ENCODE measurements around the gene ADAMTSL4.
A peak's percentile ranks its signal among the peaks of the same experiment; 100 is the strongest.
"Not testable (repeated sequence)": the region's sequence is repeated elsewhere in the genome, so short reads cannot be mapped to it uniquely, and the experiment has no call there.

Gene ADAMTSL4

GRCh38 chr1:150579945-150580642 is 30.9 kb downstream of the ADAMTSL4 start:
- Histone ChIP-seq H3K23ac (ENCODE audit: low read length) (no peak overlapping the region), H4K5ac (ENCODE audit: low read length) (peak overlapping the region; percentile 0), H3K4me2 (ENCODE audit: low read length) (peak overlapping the region; percentile 73), H2BK5ac (ENCODE audit: low read length) (peak overlapping the region; percentile 79), H3K79me1 (ENCODE audit: low read length) (no peaks in the 10 kb centered on the region), H3K18ac (ENCODE audit: low read length) (peak overlapping the region; percentile 94), H3K4ac (ENCODE audit: low read depth, low read length) (peak overlapping the region; percentile 59), H3K4me1 (ENCODE audit: control insufficient read depth, low read depth, low read length) (peaks cover 4% of the 10 kb centered on the region), H2AK5ac (ENCODE audit: low read length) (no peak overlapping the region), H3K27me3 (ENCODE audit: insufficient read depth, low read length, poor library complexity) (no peaks in the 10 kb centered on the region), H3K27ac (ENCODE audit: low read depth, low read length) (peak overlapping the region; percentile 89), H3K4me3 (ENCODE audit: low read length) (peak overlapping the region; percentile 34), H2BK15ac (replicated peaks; ENCODE audit: low read depth) (peak overlapping the region; percentile 12), H2BK120ac (ENCODE audit: low read depth, low read length) (peak overlapping the region; percentile 74), H3K9ac (ENCODE audit: low read length) (peak overlapping the region; percentile 83), H3K79me2 (ENCODE audit: control insufficient read depth, insufficient read depth, low read length) (peaks cover 39% of the 10 kb centered on the region), H3K36me3 (ENCODE audit: control insufficient read depth, insufficient read depth, low read length) (peaks cover 9% of the 10 kb centered on the region), H3K56ac (ENCODE audit: low read length) (peak overlapping the region; percentile 74), H4K8ac (ENCODE audit: low read depth, low read length) (peak overlapping the region; percentile 97)
- WGBS (ENCODE audit: extremely low coverage, insufficient coverage, low lambda C conversion rate): no CpG with 5 or more reads among the region's 15 CpGs
- DNase-seq: no peak

- not testable (repeated sequence) for H2BK5ac ChIP-seq (ENCODE audit: low read length); H2AK5ac ChIP-seq (ENCODE audit: low read length); H3K36me3 ChIP-seq (ENCODE audit: control insufficient read depth, insufficient read depth, low read length); H3K27ac ChIP-seq (ENCODE audit: low read depth, low read length); DNase-seq; H3K4me1 ChIP-seq (ENCODE audit: control insufficient read depth, low read depth, low read length); H2BK120ac ChIP-seq (ENCODE audit: low read depth, low read length); H3K4me3 ChIP-seq (ENCODE audit: low read length); H2BK15ac ChIP-seq (replicated peaks; ENCODE audit: low read depth); H3K56ac ChIP-seq (ENCODE audit: low read length); H3K9ac ChIP-seq (ENCODE audit: low read length); H3K4ac ChIP-seq (ENCODE audit: low read depth, low read length); H3K27me3 ChIP-seq (ENCODE audit: insufficient read depth, low read length, poor library complexity); H4K5ac ChIP-seq (ENCODE audit: low read length); H4K8ac ChIP-seq (ENCODE audit: low read depth, low read length); H3K18ac ChIP-seq (ENCODE audit: low read length); H3K79me1 ChIP-seq (ENCODE audit: low read length); H3K23ac ChIP-seq (ENCODE audit: low read length); H3K4me2 ChIP-seq (ENCODE audit: low read length)
- peaks cover 30% of the 10 kb centered on the region for H3K79me2 ChIP-seq (ENCODE audit: control insufficient read depth, insufficient read depth, low read length)
- WGBS (ENCODE audit: extremely low coverage, insufficient coverage, low lambda C conversion rate): no CpG with 5 or more reads among the region's 3 CpGs
Observed at GRCh38 chr1:150580966-150581365, 31.8 kb downstream of the ADAMTSL4 start.

GRCh38 chr1:150581437-150581836 is 32.2 kb downstream of the ADAMTSL4 start:
- H3K4me2 ChIP-seq (ENCODE audit: low read length); H3K23ac ChIP-seq (ENCODE audit: low read length); DNase-seq; H3K4me1 ChIP-seq (ENCODE audit: control insufficient read depth, low read depth, low read length); H3K27ac ChIP-seq (ENCODE audit: low read depth, low read length); H4K5ac ChIP-seq (ENCODE audit: low read length); H3K27me3 ChIP-seq (ENCODE audit: insufficient read depth, low read length, poor library complexity); H3K36me3 ChIP-seq (ENCODE audit: control insufficient read depth, insufficient read depth, low read length); H3K9ac ChIP-seq (ENCODE audit: low read length); H2BK15ac ChIP-seq (replicated peaks; ENCODE audit: low read depth); H2AK5ac ChIP-seq (ENCODE audit: low read length); H2BK120ac ChIP-seq (ENCODE audit: low read depth, low read length); H2BK5ac ChIP-seq (ENCODE audit: low read length); H3K4ac ChIP-seq (ENCODE audit: low read depth, low read length); H3K18ac ChIP-seq (ENCODE audit: low read length); H4K8ac ChIP-seq (ENCODE audit: low read depth, low read length); H3K79me1 ChIP-seq (ENCODE audit: low read length); H3K56ac ChIP-seq (ENCODE audit: low read length); H3K4me3 ChIP-seq (ENCODE audit: low read length): not testable (repeated sequence)
- WGBS (ENCODE audit: extremely low coverage, insufficient coverage, low lambda C conversion rate): no CpG with 5 or more reads among the region's 7 CpGs
- peaks cover 25% of the 10 kb centered on the region for H3K79me2 ChIP-seq (ENCODE audit: control insufficient read depth, insufficient read depth, low read length)

GRCh38 chr1:150581962-150582361 is 32.8 kb downstream of the ADAMTSL4 start:
- H2BK120ac ChIP-seq (ENCODE audit: low read depth, low read length); H2BK15ac ChIP-seq (replicated peaks; ENCODE audit: low read depth); H3K4ac ChIP-seq (ENCODE audit: low read depth, low read length); H2AK5ac ChIP-seq (ENCODE audit: low read length); H3K79me1 ChIP-seq (ENCODE audit: low read length); H3K4me2 ChIP-seq (ENCODE audit: low read length); H3K27ac ChIP-seq (ENCODE audit: low read depth, low read length); H4K5ac ChIP-seq (ENCODE audit: low read length); H3K23ac ChIP-seq (ENCODE audit: low read length); H3K56ac ChIP-seq (ENCODE audit: low read length); H3K18ac ChIP-seq (ENCODE audit: low read length); DNase-seq; H3K4me3 ChIP-seq (ENCODE audit: low read length); H4K8ac ChIP-seq (ENCODE audit: low read depth, low read length); H3K4me1 ChIP-seq (ENCODE audit: control insufficient read depth, low read depth, low read length); H3K36me3 ChIP-seq (ENCODE audit: control insufficient read depth, insufficient read depth, low read length); H2BK5ac ChIP-seq (ENCODE audit: low read length); H3K9ac ChIP-seq (ENCODE audit: low read length); H3K27me3 ChIP-seq (ENCODE audit: insufficient read depth, low read length, poor library complexity): not testable (repeated sequence)
- H3K79me2 ChIP-seq (ENCODE audit: control insufficient read depth, insufficient read depth, low read length): peaks cover 21% of the 10 kb centered on the region
- WGBS (ENCODE audit: extremely low coverage, insufficient coverage, low lambda C conversion rate): no CpG with 5 or more reads among the region's 14 CpGs

GRCh38 chr1:150582371-150582770 is 33.2 kb downstream of the ADAMTSL4 start:
- Histone ChIP-seq H2BK5ac (ENCODE audit: low read length) (no peak overlapping the region), H3K18ac (ENCODE audit: low read length) (no peak overlapping the region), H3K36me3 (ENCODE audit: control insufficient read depth, insufficient read depth, low read length) (no peaks in the 10 kb centered on the region), H3K79me2 (ENCODE audit: control insufficient read depth, insufficient read depth, low read length) (peaks cover 16% of the 10 kb centered on the region), H3K23ac (ENCODE audit: low read length) (no peak overlapping the region), H4K5ac (ENCODE audit: low read length) (no peak overlapping the region), H2AK5ac (ENCODE audit: low read length) (no peak overlapping the region), H3K9ac (ENCODE audit: low read length) (no peak overlapping the region), H3K4ac (ENCODE audit: low read depth, low read length) (no peak overlapping the region), H3K27me3 (ENCODE audit: insufficient read depth, low read length, poor library complexity) (no peaks in the 10 kb centered on the region), H3K4me1 (ENCODE audit: control insufficient read depth, low read depth, low read length) (no peaks in the 10 kb centered on the region), H3K4me3 (ENCODE audit: low read length) (no peak overlapping the region), H3K56ac (ENCODE audit: low read length) (no peak overlapping the region), H2BK15ac (replicated peaks; ENCODE audit: low read depth) (no peak overlapping the region), H4K8ac (ENCODE audit: low read depth, low read length) (no peak overlapping the region), H3K79me1 (ENCODE audit: low read length) (no peaks in the 10 kb centered on the region), H3K4me2 (ENCODE audit: low read length) (no peak overlapping the region), H3K27ac (ENCODE audit: low read depth, low read length) (no peak overlapping the region), H2BK120ac (ENCODE audit: low read depth, low read length) (no peak overlapping the region)
- no CpG with 5 or more reads among the region's 2 CpGs for WGBS (ENCODE audit: extremely low coverage, insufficient coverage, low lambda C conversion rate)
- DNase-seq: no peak
